GM12878 (cell line): ENCODE data around the gene TPSB2. TPM values are rescaled to one million over a fixed set of nuclear protein-coding genes. Genes with fewer than 3 reads are reported as not detected.

Experiments used
- ATAC-seq: fragments of 200-7000 bp; cut with Tn5 transposase; 3 replicates; pipeline ENCODE4 v1.9.1; 2020; ENCODE audit warnings: mild to moderate bottlenecking, moderate library complexity
- BruUV-seq: library from RNA; stranded (reverse); fragments of 400-500 nt; replicated peaks from 2 replicates; lab custom pipeline; 2021; lab: Mats Ljungman, UMichigan
- CTCF ChIA-PET: fragments of 300-600 bp; sonication (Branson Sonifier 250); formaldehyde crosslinking; extraction: SDS; loops from one replicate; lab custom pipeline; 2021; ENCODE audit warnings: inconsistent platforms; lab: Yijun Ruan, JAX
- POLR2A ChIA-PET: fragments of 350-600 bp; formaldehyde crosslinking; extraction: SDS; loops from one replicate; lab custom pipeline; 2021; ENCODE audit warnings: inconsistent platforms; lab: Charles Lee
- RAD21 ChIA-PET: fragments of 300-600 bp; sonication (Branson Sonifier 250); formaldehyde crosslinking; loops from one replicate; lab custom pipeline; 2023; ENCODE audit warnings: antibody characterized with exemption; ENCODE audit not compliant: unreplicated experiment; lab: Charles Lee
- SMC1A ChIA-PET: fragments of 300-600 bp; sonication (Branson Sonifier 250); formaldehyde crosslinking; loops from one replicate; lab custom pipeline; 2023; ENCODE audit not compliant: unreplicated experiment, uncharacterized antibody; lab: Charles Lee
- DNase-seq: peaks from one replicate; pipeline ENCODE4 v3.0.0-alpha.2; 2011; ENCODE audit warnings: low read depth, low spot score
- FAIRE-seq: peaks from 3 replicates; lab custom pipeline; 2011; peaks lifted over from hg19 to GRCh38; lab: Jason Lieb, UNC
- H2AFZ ChIP-seq: 2 replicates; pipeline ENCODE4 v1.6.0; 2011; ENCODE audit warnings: low read depth, low read length, control low read depth; ENCODE audit not compliant: control insufficient read depth
- H3K27ac ChIP-seq: 2 replicates; pipeline ENCODE4 v1.5.1; 2011; ENCODE audit warnings: control low read depth; ENCODE audit not compliant: control insufficient read depth, insufficient read depth
- H3K27me3 ChIP-seq, 2 experiments: replicated peaks in 1 of 2; 2 replicates each; pipeline versions ENCODE4 v1.6.0 to v1.6.1; 2011; ENCODE audit warnings: low read length in 1 of 2; ENCODE audit not compliant: control insufficient read depth in 2 of 2, insufficient read depth in 2 of 2
- H3K36me3 ChIP-seq, 2 experiments: 2 replicates each; pipeline ENCODE4 v1.5.1; 2011; ENCODE audit warnings: low read length in 1 of 2; ENCODE audit not compliant: control insufficient read depth in 2 of 2, insufficient read depth in 2 of 2
- H3K4me1 ChIP-seq: 2 replicates; pipeline ENCODE4 v1.6.1; 2011; ENCODE audit warnings: mild to moderate bottlenecking, low read length, moderate library complexity, mixed read lengths; ENCODE audit not compliant: control insufficient read depth, insufficient read depth
- H3K4me2 ChIP-seq: 2 replicates; pipeline ENCODE4 v1.6.0; 2011; ENCODE audit warnings: control low read depth; ENCODE audit not compliant: control insufficient read depth, insufficient read depth
- H3K4me3 ChIP-seq: fragments of 200-600 bp; sonication (generic); 2 replicates; pipeline ENCODE4 v1.5.1; 2016
- H3K79me2 ChIP-seq: 2 replicates; pipeline ENCODE4 v1.6.0; 2011; ENCODE audit warnings: low read length; ENCODE audit not compliant: control insufficient read depth, insufficient read depth
- H3K9ac ChIP-seq: 2 replicates; pipeline ENCODE4 v1.8.0; 2011; ENCODE audit warnings: low read length, control low read depth, mixed read lengths; ENCODE audit not compliant: control insufficient read depth, insufficient read depth
- H3K9me3 ChIP-seq: replicated peaks from 3 replicates; pipeline ENCODE4 v1.5.1; 2011; ENCODE audit warnings: mild to moderate bottlenecking, low read length; ENCODE audit not compliant: control insufficient read depth, insufficient read depth
- H4K20me1 ChIP-seq: 2 replicates; pipeline ENCODE4 v1.6.0; 2011; ENCODE audit not compliant: control insufficient read depth, insufficient read depth
- BCL11A ChIP-seq: IDR thresholded peaks from 2 replicates; pipeline ENCODE4 v1.6.1; 2011; ENCODE audit warnings: low read depth, low read length
- BRCA1 ChIP-seq: IDR thresholded peaks from 2 replicates; pipeline ENCODE4 v1.6.1; 2011; ENCODE audit warnings: low read depth, low read length, improper control_type of control experiment
- EED ChIP-seq: sonication (generic); IDR thresholded peaks from 2 replicates; pipeline ENCODE4 v1.6.1; 2016; ENCODE audit warnings: antibody characterized with exemption, low read depth
- ETV6 ChIP-seq, 2 experiments: fragments of 450-650 bp in 1 of 2; IDR thresholded peaks in 1 of 2; conservative IDR thresholded peaks in 1 of 2; 2 replicates each; pipeline ENCODE4 v1.6.1; 2014; ENCODE audit warnings: antibody characterized with exemption in 1 of 2, borderline replicate concordance in 1 of 2, low read depth in 1 of 2, mild to moderate bottlenecking in 1 of 2, moderate library complexity in 1 of 2
- GATAD2B ChIP-seq: fragments of 450-650 bp; conservative IDR thresholded peaks from 2 replicates; pipeline ENCODE4 v1.6.1; 2017; ENCODE audit warnings: low read depth, mild to moderate bottlenecking, moderate library complexity
- IKZF1 ChIP-seq: fragments of 450-650 bp; conservative IDR thresholded peaks from 2 replicates; pipeline ENCODE4 v1.6.1; 2017; ENCODE audit warnings: antibody characterized with exemption, mild to moderate bottlenecking
- SIN3A ChIP-seq: IDR thresholded peaks from 2 replicates; pipeline ENCODE4 v1.6.1; 2012; ENCODE audit warnings: low read depth, low read length, improper control_type of control experiment
- YY1 ChIP-seq: IDR thresholded peaks from 2 replicates; pipeline ENCODE4 v1.6.1; 2011; ENCODE audit warnings: low read depth, mild to moderate bottlenecking, low read length
- ZSCAN29 ChIP-seq: fragments of 450-650 bp; IDR thresholded peaks from 2 replicates; pipeline ENCODE4 v1.6.1; 2017; ENCODE audit warnings: mild to moderate bottlenecking, moderate library complexity
- WGBS: methylation state at CpG from one replicate; pipeline ENCODE4 v1.1.6; 2016; ENCODE audit warnings: low lambda C conversion rate; ENCODE audit not compliant: insufficient replicate concordance, insufficient coverage; ENCODE audit errors: missing lambda C conversion rate; 5-methylcytosine and 5-hydroxymethylcytosine counted together
- in situ Hi-C: fragments of 300-500 bp; cut with MboI; formaldehyde crosslinking; loops from 9 replicates; pipeline ENCODE4 v1.14.3; 2018; ENCODE audit warnings: mixed read lengths
- intact Hi-C: fragments of 100-400 bp; cut with micrococcal nuclease; formaldehyde crosslinking; loops from one replicate; pipeline ENCODE4 v1.14.2; 2022; ENCODE audit not compliant: unreplicated experiment
- polyA plus RNA-seq, 11 experiments: library from polyadenylated mRNA; depleted of rRNA in 4 of 11; unstranded in 6 of 11; stranded (reverse) in 5 of 11; fragments of >200 nt; fragmentation: Nextera tagmentation in 4 of 11; fragmentation: Illumina TruSeq in 1 of 11; extraction: Ambion mirVana in 4 of 11; extraction: Trizol in 1 of 11; gene quantifications; 1 replicate in 1 of 11; 2 replicates in 10 of 11; pipeline versions ENCODE4 v1.2.1 to v1.2.3, GENCODE V29; 2011 to 2016; ENCODE audit warnings: inconsistent platforms in 2 of 11, missing spikeins in 2 of 11, low read depth in 1 of 11
- total RNA-seq, 4 experiments: library from RNA; depleted of rRNA in 3 of 4; stranded (reverse); fragments of >200 nt in 3 of 4; fragmentation: Illumina TruSeq in 1 of 4; extraction: Trizol in 1 of 4; gene quantifications; 2 replicates each; pipeline versions ENCODE4 v1.2.1 to v1.2.3, GENCODE V29; 2013 to 2021
- TF ChIP-seq, protein P1 (sequence below): IDR thresholded peaks from 2 replicates; pipeline ENCODE4 v1.6.1; 2011; ENCODE audit warnings: low read depth, low read length, improper control_type of control experiment, borderline replicate concordance

Gene TPSB2
- total and polyA plus RNA-seq, 10 of the 15 experiments (the other 5 are each of a cell fraction or from before 2014, with no cell fraction given) = not detected

DNA sequence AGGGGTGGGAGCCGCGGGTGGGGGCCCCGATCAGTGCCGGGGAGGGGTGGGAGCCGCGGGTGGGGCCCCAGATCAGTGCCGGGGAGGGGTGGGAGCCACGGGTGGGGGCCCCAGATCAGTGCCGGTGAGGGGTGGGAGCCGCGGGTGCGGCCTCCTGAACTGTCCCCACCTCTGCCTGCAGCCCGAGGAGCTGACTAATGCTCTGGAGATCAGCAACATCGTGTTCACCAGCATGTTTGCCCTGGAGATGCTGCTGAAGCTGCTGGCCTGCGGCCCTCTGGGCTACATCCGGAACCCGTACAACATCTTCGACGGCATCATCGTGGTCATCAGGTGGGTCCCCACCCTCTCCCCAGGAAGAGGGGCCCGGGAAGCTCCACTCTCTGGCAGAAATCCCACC lies 25.1 kb downstream of the TPSB2 start (continued):
- TF ChIP-seq EED (no peak), IKZF1 (no peak), YY1 (no peak)

DNA sequence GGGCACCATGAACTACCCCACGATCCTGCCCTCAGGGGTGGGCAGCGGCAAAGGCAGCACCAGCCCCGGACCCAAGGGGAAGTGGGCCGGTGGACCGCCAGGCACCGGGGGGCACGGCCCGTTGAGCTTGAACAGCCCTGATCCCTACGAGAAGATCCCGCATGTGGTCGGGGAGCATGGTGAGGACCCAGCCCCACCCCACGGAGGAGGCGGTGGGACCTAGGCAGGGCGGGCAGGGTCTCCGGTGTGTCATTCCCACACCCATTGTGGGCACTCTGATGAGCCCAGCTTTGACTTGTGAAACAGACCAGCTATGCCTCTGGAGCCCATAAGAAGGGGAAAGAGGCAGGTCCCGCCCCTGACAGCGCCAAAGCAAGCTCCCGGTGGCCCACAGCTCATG lies 27.7 kb downstream of the TPSB2 start:
- SMC1A ChIA-PET = no interaction called here
- H3K4me1 ChIP-seq = no peaks in the 10 kb centered on the region
- no peak for TF ChIP-seq BCL11A
- no peak for TF ChIP-seq BRCA1
- TF ChIP-seq ZSCAN29 = no peak
- TF ChIP-seq, protein P1, sequence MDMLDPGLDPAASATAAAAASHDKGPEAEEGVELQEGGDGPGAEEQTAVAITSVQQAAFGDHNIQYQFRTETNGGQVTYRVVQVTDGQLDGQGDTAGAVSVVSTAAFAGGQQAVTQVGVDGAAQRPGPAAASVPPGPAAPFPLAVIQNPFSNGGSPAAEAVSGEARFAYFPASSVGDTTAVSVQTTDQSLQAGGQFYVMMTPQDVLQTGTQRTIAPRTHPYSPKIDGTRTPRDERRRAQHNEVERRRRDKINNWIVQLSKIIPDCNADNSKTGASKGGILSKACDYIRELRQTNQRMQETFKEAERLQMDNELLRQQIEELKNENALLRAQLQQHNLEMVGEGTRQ = no peak
- TF ChIP-seq ETV6 (conservative IDR thresholded peaks at IDR 0.05 in 1 of 2, IDR thresholded peaks at IDR 0.05 in 1 of 2; ENCODE audit: borderline replicate concordance in 1 of 2, low read depth in 1 of 2) = no peak
- TF ChIP-seq SIN3A = no peak
- TF ChIP-seq GATAD2B = no peak
- TF ChIP-seq, all 136 proteins: peak for 0
- ATAC-seq = no peak
- Histone ChIP-seq H3K4me2 (no peak overlapping the region), H3K36me3 (no peaks in the 10 kb centered on the region), H3K9me3 (no peaks in the 10 kb centered on the region; the same call in 2 of the 3 replicates), H3K27ac (no peak overlapping the region), H3K9ac (no peak overlapping the region), H3K4me3 (no peak overlapping the region), H3K27me3 (no peaks in the 10 kb centered on the region), H3K79me2 (no peaks in the 10 kb centered on the region), H4K20me1 (no peaks in the 10 kb centered on the region), H2AFZ (no peak overlapping the region)
- ChIA-PET CTCF (no interaction called here), POLR2A (no interaction called here), RAD21 (no interaction called here)
- in situ Hi-C loops = no loop called here
- FAIRE-seq = no peak
- WGBS = 86% methylated on average over 18 of the region's 18 CpGs
- DNase-seq = no peak
- BruUV-seq = no TSS peak
- intact Hi-C loops = no loop called here
